Neural cell (in vitro differentiated cells): ENCODE data around the gene LENG9. TPM values are rescaled to one million over a fixed set of nuclear protein-coding genes. Genes with fewer than 3 reads are reported as not detected.

Source experiments
- H2AFZ ChIP-seq: fragments of 200-600, 300-800 bp; sonication (generic), shearing (Covaris generic); 2 replicates; pipeline ENCODE4 v1.6.0; 2014; ENCODE audit warnings: low read depth, mild to moderate bottlenecking, antibody characterized with exemption, low read length, moderate library complexity
- H3F3A ChIP-seq: fragments of 200-600 bp; shearing (Covaris generic); 2 replicates; pipeline ENCODE4 v1.6.1; 2016; ENCODE audit warnings: mild to moderate bottlenecking, moderate library complexity, mixed read lengths, antibody characterized with exemption, low read length; ENCODE audit not compliant: insufficient read depth, poor library complexity, severe bottlenecking
- H3K27ac ChIP-seq: fragments of 200-600, 300-800 bp; sonication (generic), shearing (Covaris generic); 2 replicates; pipeline ENCODE4 v1.5.1; 2014; ENCODE audit warnings: mild to moderate bottlenecking, low read length, moderate library complexity
- H3K27me3 ChIP-seq: fragments of 300-800, 200-600 bp; sonication (generic), shearing (Covaris generic); 2 replicates; pipeline ENCODE4 v1.6.0; 2014; ENCODE audit warnings: mild to moderate bottlenecking, low read depth, low read length, moderate library complexity; ENCODE audit not compliant: insufficient read depth
- H3K36me3 ChIP-seq: fragments of 300-800, 200-600 bp; sonication (generic), shearing (Covaris generic); 2 replicates; pipeline ENCODE4 v1.5.1; 2014; ENCODE audit warnings: mild to moderate bottlenecking, antibody characterized with exemption, low read length, moderate library complexity; ENCODE audit not compliant: insufficient read depth
- H3K4me2 ChIP-seq: fragments of 300-800, 200-600 bp; sonication (generic), shearing (Covaris generic); 2 replicates; pipeline ENCODE4 v1.6.0; 2014; ENCODE audit warnings: mild to moderate bottlenecking, low read length
- H3K4me3 ChIP-seq: fragments of 300-800, 200-600 bp; sonication (generic), shearing (Covaris generic); 2 replicates; pipeline ENCODE4 v1.5.1; 2014; ENCODE audit warnings: mild to moderate bottlenecking, low read length, moderate library complexity
- H3K79me2 ChIP-seq: fragments of 200-600 bp; shearing (Covaris generic); replicated peaks from 2 replicates; pipeline ENCODE4 v1.6.0; 2014; ENCODE audit warnings: mild to moderate bottlenecking, low read length, moderate library complexity; ENCODE audit not compliant: insufficient read depth
- H3K9ac ChIP-seq: fragments of 300-800, 200-600 bp; sonication (generic), shearing (Covaris generic); 2 replicates; pipeline ENCODE4 v1.6.1; 2016; ENCODE audit warnings: mild to moderate bottlenecking, low read length, mixed read lengths
- H3K9me2 ChIP-seq: fragments of 200-600 bp; shearing (Covaris generic); 2 replicates; pipeline ENCODE4 v1.6.1; 2016; ENCODE audit warnings: mild to moderate bottlenecking, low read length, mixed read lengths; ENCODE audit not compliant: insufficient read depth
- H3K9me3 ChIP-seq: fragments of 200-600, 300-800 bp; sonication (generic), shearing (Covaris generic); 2 replicates; pipeline ENCODE4 v1.6.1; 2016; ENCODE audit warnings: mild to moderate bottlenecking, mixed run types, low read length, moderate library complexity, mixed read lengths
- H4K20me1 ChIP-seq: fragments of 200-600 bp; shearing (Covaris generic); 2 replicates; pipeline ENCODE4 v1.6.1; 2016; ENCODE audit warnings: mild to moderate bottlenecking, mixed run types; ENCODE audit not compliant: insufficient read depth
- CTCF ChIP-seq: fragments of 450-650 bp; IDR thresholded peaks from 2 replicates; pipeline ENCODE4 v1.5.1; 2014; ENCODE audit warnings: antibody characterized with exemption, mild to moderate bottlenecking, moderate library complexity; ENCODE audit not compliant: poor library complexity, severe bottlenecking
- EP300 ChIP-seq: fragments of 450-650 bp; conservative IDR thresholded peaks from 2 replicates; pipeline ENCODE4 v1.6.1; 2014; ENCODE audit warnings: antibody characterized with exemption, mild to moderate bottlenecking, moderate library complexity; ENCODE audit not compliant: poor library complexity, severe bottlenecking
- EZH2 ChIP-seq: fragments of 200-600, 300-800 bp; shearing (Covaris generic), sonication (generic); IDR thresholded peaks from 2 replicates; pipeline ENCODE4 v1.6.1; 2014; ENCODE audit warnings: antibody characterized with exemption, low read length, borderline replicate concordance, mild to moderate bottlenecking; ENCODE audit not compliant: insufficient read depth, poor library complexity, severe bottlenecking
- MXI1 ChIP-seq: fragments of 450-650 bp; conservative IDR thresholded peaks from 2 replicates; pipeline ENCODE4 v1.6.1; 2014; ENCODE audit warnings: antibody characterized with exemption, mild to moderate bottlenecking; ENCODE audit not compliant: poor library complexity, severe bottlenecking
- POLR2AphosphoS5 ChIP-seq: IDR thresholded peaks from 2 replicates; pipeline ENCODE4 v1.6.1; 2012
- RAD21 ChIP-seq: fragments of 450-650 bp; conservative IDR thresholded peaks from 2 replicates; pipeline ENCODE4 v1.6.1; 2014; ENCODE audit warnings: antibody characterized with exemption, mild to moderate bottlenecking, moderate library complexity
- REST ChIP-seq: IDR thresholded peaks from 2 replicates; pipeline ENCODE4 v1.6.1; 2012; ENCODE audit warnings: borderline replicate concordance
- SMC3 ChIP-seq: fragments of 450-650 bp; conservative IDR thresholded peaks from 2 replicates; pipeline ENCODE4 v1.6.1; 2014; ENCODE audit warnings: antibody characterized with exemption, mild to moderate bottlenecking, moderate library complexity; ENCODE audit not compliant: poor library complexity
- TAF1 ChIP-seq: IDR thresholded peaks from 2 replicates; pipeline ENCODE4 v1.6.1; 2012; ENCODE audit warnings: low read depth
- polyA plus RNA-seq: library from polyadenylated mRNA; depleted of rRNA; stranded (reverse); fragments of >200 nt; gene quantifications from 2 replicates; pipeline ENCODE4 v1.2.3, GENCODE V29; 2014

Gene LENG9
- polyA plus RNA-seq, 1 donor from 2014 or later, result 0.58 TPM

- no peak overlapping the region for H2AFZ ChIP-seq
- H3K9ac ChIP-seq, result no peak overlapping the region
- H3K4me2 ChIP-seq, result no peak overlapping the region
- H3K9me2 ChIP-seq, result no peaks in the 10 kb centered on the region
- no peaks in the 10 kb centered on the region for H3K9me3 ChIP-seq
- TF ChIP-seq EZH2 (no peak), REST (no peak), MXI1 (no peak), RAD21 (no peak), SMC3 (no peak), CTCF (no peak), EP300 (no peak), POLR2AphosphoS5 (no peak), TAF1 (no peak)
- H4K20me1 ChIP-seq, result no peaks in the 10 kb centered on the region
- H3K36me3 ChIP-seq, result no peaks in the 10 kb centered on the region
- H3K79me2 ChIP-seq, result no peaks in the 10 kb centered on the region
- no peak overlapping the region for H3K4me3 ChIP-seq
- no peaks in the 10 kb centered on the region for H3F3A ChIP-seq
- H3K27ac ChIP-seq, result no peak overlapping the region
- H3K27me3 ChIP-seq, result peaks cover 17% of the 10 kb centered on the region
These were observed 10.4 kb upstream of the LENG9 start for GRCh38 chr19:54473892-54474372.

GRCh38 chr19:54473071-54473891 is 9.7 kb upstream of the LENG9 start, which contains the start of gene CDC42EP5:
TSS of gene CDC42EP5 (minus strand) at chr19:54473296. CDS start at chr19:54465547, 7,749 bp downstream.
- no peak within 1 kb of the TSS for H3K27ac ChIP-seq
- H3F3A ChIP-seq, result no peaks in the 10 kb centered on the region
- no peaks in the 10 kb centered on the region for H3K9me2 ChIP-seq
- peaks cover 17% of the 10 kb centered on the region for H3K27me3 ChIP-seq
- no peak within 1 kb of the TSS for H3K4me3 ChIP-seq
- H3K36me3 ChIP-seq, result no peaks in the 10 kb centered on the region
- H3K9me3 ChIP-seq, result no peaks in the 10 kb centered on the region
- TF ChIP-seq CTCF (no peak), POLR2AphosphoS5 (no peak), SMC3 (no peak), REST (no peak), TAF1 (no peak), RAD21 (no peak), EP300 (no peak), MXI1 (no peak), EZH2 (no peak)
- no peaks in the 10 kb centered on the region for H3K79me2 ChIP-seq
- H3K9ac ChIP-seq, result no peak within 1 kb of the TSS
- H2AFZ ChIP-seq, result no peak within 1 kb of the TSS
- no peaks in the 10 kb centered on the region for H4K20me1 ChIP-seq
- no peak within 1 kb of the TSS for H3K4me2 ChIP-seq
